K562 (cell line): ENCODE results near the gene CYP11A1. TPM values are rescaled to one million over a fixed set of nuclear protein-coding genes. Genes with fewer than 3 reads are reported as not detected.

Experiments used
- E2F3 ChIP-seq: fragments of 250-450 bp; sonication (Bioruptor Pico); IDR thresholded peaks from 2 replicates; pipeline ENCODE4 v1.4.0; 2020; ENCODE audit warnings: mild to moderate bottlenecking
- E2F4 ChIP-seq: sonication (generic); formaldehyde crosslinking; IDR thresholded peaks from 2 replicates; pipeline ENCODE4 v1.8.0; 2022; ENCODE audit warnings: mild to moderate bottlenecking, low read depth, missing genetic modification reagents
- EHMT2 ChIP-seq: fragments of 450-650 bp; IDR thresholded peaks from 2 replicates; pipeline ENCODE4 v1.6.1; 2018; ENCODE audit warnings: antibody characterized with exemption
- ELF1 ChIP-seq: fragments of 200-800 bp; sonication (Bioruptor generic); IDR thresholded peaks from 2 replicates; pipeline ENCODE4 v1.6.1; 2016; ENCODE audit warnings: missing genetic modification characterization, missing compliant biosample characterization
- FOS ChIP-seq: IDR thresholded peaks from 3 replicates; pipeline ENCODE4 v1.6.1; 2011; ENCODE audit not compliant: insufficient read length; ENCODE audit errors: extremely low read depth
- IRF9 ChIP-seq: fragments of 450-650 bp; IDR thresholded peaks from 2 replicates; pipeline ENCODE4 v1.6.1; 2016; ENCODE audit warnings: missing biosample characterization, missing genetic modification characterization
- MBD2 ChIP-seq: sonication (generic); IDR thresholded peaks from 2 replicates; pipeline ENCODE4 v1.6.1; 2016; ENCODE audit warnings: low read depth, borderline replicate concordance
- MXD1 ChIP-seq: fragments of 250-450 bp; sonication (Bioruptor Pico); IDR thresholded peaks from 2 replicates; pipeline ENCODE4 v1.8.0; 2021; ENCODE audit warnings: borderline replicate concordance, mild to moderate bottlenecking, moderate library complexity; ENCODE audit not compliant: poor library complexity, severe bottlenecking
- NBN ChIP-seq: fragments of 450-650 bp; IDR thresholded peaks from 2 replicates; pipeline ENCODE4 v1.6.1; 2016; ENCODE audit warnings: low read depth, mild to moderate bottlenecking
- RFX7 ChIP-seq: fragments of 250-450 bp; sonication (Bioruptor Pico); IDR thresholded peaks from 2 replicates; pipeline ENCODE4 v1.5.1; 2021; ENCODE audit warnings: mild to moderate bottlenecking
- SAFB ChIP-seq: fragments of 200-400 bp; formaldehyde crosslinking; IDR thresholded peaks from 2 replicates; pipeline ENCODE4 v1.6.1; 2017; ENCODE audit warnings: low read depth, low read length, borderline replicate concordance
- SIN3B ChIP-seq: fragments of 450-650 bp; IDR thresholded peaks from 2 replicates; pipeline ENCODE4 v1.6.1; 2017; ENCODE audit warnings: low read depth, mild to moderate bottlenecking, moderate library complexity
- TCF7 ChIP-seq: sonication (generic); IDR thresholded peaks from 2 replicates; pipeline ENCODE4 v1.6.1; 2016; ENCODE audit warnings: antibody characterized with exemption, borderline replicate concordance
- ZNF232 ChIP-seq: sonication (generic); formaldehyde crosslinking; IDR thresholded peaks from 2 replicates; pipeline ENCODE4 v1.8.0; 2022; ENCODE audit warnings: mild to moderate bottlenecking, missing genetic modification reagents
- ZSCAN29 ChIP-seq: fragments of 450-650 bp; IDR thresholded peaks from 2 replicates; pipeline ENCODE4 v1.6.1; 2017
- polyA plus RNA-seq, 8 experiments: library from polyadenylated mRNA; depleted of rRNA in 4 of 8; stranded (reverse) in 5 of 8; unstranded in 3 of 8; fragments of >200 nt; fragmentation: Nextera tagmentation in 2 of 8; fragmentation: Illumina TruSeq in 1 of 8; extraction: Ambion mirVana in 2 of 8; extraction: Trizol in 1 of 8; gene quantifications; 2 replicates each; pipeline versions ENCODE4 v1.2.1 to v1.2.3, GENCODE V29; 2011 to 2014; ENCODE audit warnings: inconsistent platforms in 1 of 8, missing spikeins in 1 of 8
- total RNA-seq, 7 experiments: library from RNA; depleted of rRNA in 6 of 7; stranded (reverse); fragments of >200 nt in 6 of 7; fragmentation: Illumina TruSeq in 2 of 7; extraction: Trizol in 2 of 7; gene quantifications; 2 replicates each; pipeline versions ENCODE4 v1.2.1 to v1.2.3, GENCODE V29; 2011 to 2021; ENCODE audit warnings: low replicate concordance in 1 of 7
- TF ChIP-seq, protein P1 (sequence below): fragments of 250-450 bp; sonication (Bioruptor Pico); IDR thresholded peaks from 2 replicates; pipeline ENCODE4 v1.5.0; 2021; ENCODE audit warnings: mild to moderate bottlenecking, borderline replicate concordance
- TF ChIP-seq, protein P2 (sequence below): sonication (generic); formaldehyde crosslinking; IDR thresholded peaks from 2 replicates; pipeline ENCODE4 v1.9.0; 2022; ENCODE audit warnings: mild to moderate bottlenecking, missing genetic modification reagents
- TF ChIP-seq, protein P3 (sequence below): sonication (generic); formaldehyde crosslinking; IDR thresholded peaks from 2 replicates; pipeline ENCODE4 v1.8.0; 2022; ENCODE audit warnings: mild to moderate bottlenecking, missing genetic modification reagents

The CYP11A1 gene
- total and polyA plus RNA-seq, 9 of the 15 experiments (the other 6 are each of a cell fraction or from before 2014, with no cell fraction given) = 0.06 to 0.24 (median 0.10) TPM; not detected in 4

DNA sequence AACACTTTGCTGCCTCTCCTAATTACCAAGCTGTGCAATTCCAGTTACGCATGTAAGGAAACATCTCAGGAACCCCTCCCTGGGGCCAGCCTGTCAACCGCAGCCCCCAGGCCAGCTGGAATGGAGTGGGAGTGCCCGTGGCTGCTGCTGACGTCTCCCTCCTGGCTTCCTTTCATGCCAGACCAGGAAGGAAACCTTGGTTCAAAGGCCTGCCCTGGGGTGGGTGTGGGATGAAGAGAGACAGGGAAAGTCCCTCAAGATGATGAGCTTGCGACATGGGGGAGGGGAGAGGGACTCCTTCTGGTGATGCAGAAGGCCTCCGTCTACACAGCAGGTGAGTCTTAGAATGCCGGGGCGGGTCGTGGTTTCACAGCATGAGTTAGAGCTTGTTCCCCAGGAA lies 11.4 kb upstream of the CYP11A1 start (continued):
- TF ChIP-seq RFX7 (CRISPR knock-in tag) = no peak
- TF ChIP-seq NBN = no peak
- no peak for TF ChIP-seq E2F3 (CRISPR knock-in tag)
- no peak for TF ChIP-seq SAFB
- TF ChIP-seq EHMT2 = no peak
- TF ChIP-seq ZNF232 (CRISPR knock-in tag) = no peak
- TF ChIP-seq, protein P1, sequence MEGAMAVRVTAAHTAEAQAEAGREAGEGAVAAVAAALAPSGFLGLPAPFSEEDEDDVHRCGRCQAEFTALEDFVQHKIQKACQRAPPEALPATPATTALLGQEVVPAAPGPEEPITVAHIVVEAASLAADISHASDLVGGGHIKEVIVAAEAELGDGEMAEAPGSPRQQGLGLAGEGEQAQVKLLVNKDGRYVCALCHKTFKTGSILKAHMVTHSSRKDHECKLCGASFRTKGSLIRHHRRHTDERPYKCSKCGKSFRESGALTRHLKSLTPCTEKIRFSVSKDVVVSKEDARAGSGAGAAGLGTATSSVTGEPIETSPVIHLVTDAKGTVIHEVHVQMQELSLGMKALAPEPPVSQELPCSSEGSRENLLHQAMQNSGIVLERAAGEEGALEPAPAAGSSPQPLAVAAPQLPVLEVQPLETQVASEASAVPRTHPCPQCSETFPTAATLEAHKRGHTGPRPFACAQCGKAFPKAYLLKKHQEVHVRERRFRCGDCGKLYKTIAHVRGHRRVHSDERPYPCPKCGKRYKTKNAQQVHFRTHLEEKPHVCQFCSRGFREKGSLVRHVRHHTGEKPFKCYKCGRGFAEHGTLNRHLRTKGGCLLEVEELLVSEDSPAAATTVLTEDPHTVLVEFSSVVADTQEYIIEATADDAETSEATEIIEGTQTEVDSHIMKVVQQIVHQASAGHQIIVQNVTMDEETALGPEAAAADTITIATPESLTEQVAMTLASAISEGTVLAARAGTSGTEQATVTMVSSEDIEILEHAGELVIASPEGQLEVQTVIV (CRISPR knock-in tag) = no peak
- TF ChIP-seq IRF9 (tag) = no peak
- TF ChIP-seq, protein P2, sequence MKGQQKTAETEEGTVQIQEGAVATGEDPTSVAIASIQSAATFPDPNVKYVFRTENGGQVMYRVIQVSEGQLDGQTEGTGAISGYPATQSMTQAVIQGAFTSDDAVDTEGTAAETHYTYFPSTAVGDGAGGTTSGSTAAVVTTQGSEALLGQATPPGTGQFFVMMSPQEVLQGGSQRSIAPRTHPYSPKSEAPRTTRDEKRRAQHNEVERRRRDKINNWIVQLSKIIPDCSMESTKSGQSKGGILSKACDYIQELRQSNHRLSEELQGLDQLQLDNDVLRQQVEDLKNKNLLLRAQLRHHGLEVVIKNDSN (CRISPR knock-in tag) = no peak
- TF ChIP-seq MXD1 (CRISPR knock-in tag) = no peak
- no peak for TF ChIP-seq E2F4 (CRISPR knock-in tag)
- TF ChIP-seq ELF1 (tag) = no peak
- TF ChIP-seq SIN3B = no peak
- TF ChIP-seq FOS = no peak
- TF ChIP-seq, protein P3, sequence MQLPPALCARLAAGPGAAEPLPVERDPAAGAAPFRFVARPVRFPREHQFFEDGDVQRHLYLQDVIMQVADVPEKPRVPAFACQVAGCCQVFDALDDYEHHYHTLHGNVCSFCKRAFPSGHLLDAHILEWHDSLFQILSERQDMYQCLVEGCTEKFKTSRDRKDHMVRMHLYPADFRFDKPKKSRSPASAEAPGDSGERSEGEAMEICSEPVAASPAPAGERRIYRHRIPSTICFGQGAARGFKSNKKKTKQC = no peak
- TF ChIP-seq MBD2 = no peak
- TF ChIP-seq TCF7 = no peak
- TF ChIP-seq ZSCAN29 = no peak
